Measurements from ENCODE around the gene NEK3.

GRCh38 chr13:52097197-52097596 is 62.2 kb downstream of the NEK3 start:
- TF ChIP-seq CTCF (IDR thresholded peaks at IDR 0.05; ENCODE audit: low read length) = no peak
- no peak for TF ChIP-seq EZH2 (optimal IDR thresholded peaks at IDR 0.05; ENCODE audit: low read depth, low read length)

All from MM.1S (cell line).